Brain microvascular endothelial cell (primary cell): ENCODE measurements around the gene ANXA6.

Source experiments
- DNase-seq: peaks from one replicate; pipeline ENCODE4 v3.0.0-alpha.2; 2020
- H3K27ac ChIP-seq: fragments of 250-450 bp; sonication (Bioruptor Pico); 2 replicates; pipeline ENCODE4 v1.5.1; 2020; ENCODE audit warnings: mild to moderate bottlenecking, moderate library complexity
- H3K27me3 ChIP-seq: fragments of 250-450 bp; sonication (Bioruptor Pico); replicated peaks from 2 replicates; pipeline ENCODE4 v1.5.1; 2020; ENCODE audit warnings: mild to moderate bottlenecking
- H3K36me3 ChIP-seq: fragments of 250-450 bp; sonication (Bioruptor Pico); replicated peaks from 2 replicates; pipeline ENCODE4 v1.5.1; 2020; ENCODE audit warnings: mild to moderate bottlenecking
- H3K4me3 ChIP-seq: 2 replicates; pipeline ENCODE4 v1.5.1; 2011; ENCODE audit warnings: low read depth, mild to moderate bottlenecking, control low read depth, low read length, moderate library complexity
- in situ Hi-C: cut with HindIII; loops from 2 replicates; pipeline ENCODE4 v1.10.0; 2017; ENCODE audit warnings: low sequenced_read_pairs, low pct_ligation_motif_present
- TF ChIP-seq, protein P1 (sequence below): IDR thresholded peaks from 2 replicates; pipeline ENCODE4 v1.5.1; 2011; ENCODE audit warnings: low read depth, mild to moderate bottlenecking, moderate library complexity, low read length, control low read depth, inconsistent platforms; ENCODE audit errors: missing control alignments

The ANXA6 gene

DNA sequence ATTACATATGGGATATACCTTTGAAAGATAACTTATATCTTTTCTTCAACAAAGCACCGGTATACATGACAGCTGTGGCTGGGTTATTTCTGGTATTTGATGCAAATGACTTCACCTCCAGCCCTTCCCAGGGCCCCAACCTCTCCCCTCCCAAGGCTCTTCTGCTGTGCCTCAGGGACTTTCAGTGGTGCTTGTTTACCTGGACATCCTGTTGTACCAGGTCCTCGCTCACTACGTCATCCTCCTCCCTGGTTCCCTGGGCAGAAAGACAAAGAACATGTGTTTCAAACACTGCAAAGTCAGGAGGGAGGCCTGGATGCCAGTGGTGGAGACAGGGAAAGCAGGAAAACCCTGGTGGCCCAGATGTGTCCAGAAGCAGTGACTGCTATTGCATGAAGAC is 23.4 kb downstream of the ANXA6 start:
- Histone ChIP-seq H3K27me3 (no peaks in the 10 kb centered on the region), H3K27ac (no peak overlapping the region), H3K36me3 (peaks cover 98% of the 10 kb centered on the region), H3K4me3 (no peak overlapping the region)
- no peak for DNase-seq
- in situ Hi-C loops = no loop called here
- TF ChIP-seq, protein P1, sequence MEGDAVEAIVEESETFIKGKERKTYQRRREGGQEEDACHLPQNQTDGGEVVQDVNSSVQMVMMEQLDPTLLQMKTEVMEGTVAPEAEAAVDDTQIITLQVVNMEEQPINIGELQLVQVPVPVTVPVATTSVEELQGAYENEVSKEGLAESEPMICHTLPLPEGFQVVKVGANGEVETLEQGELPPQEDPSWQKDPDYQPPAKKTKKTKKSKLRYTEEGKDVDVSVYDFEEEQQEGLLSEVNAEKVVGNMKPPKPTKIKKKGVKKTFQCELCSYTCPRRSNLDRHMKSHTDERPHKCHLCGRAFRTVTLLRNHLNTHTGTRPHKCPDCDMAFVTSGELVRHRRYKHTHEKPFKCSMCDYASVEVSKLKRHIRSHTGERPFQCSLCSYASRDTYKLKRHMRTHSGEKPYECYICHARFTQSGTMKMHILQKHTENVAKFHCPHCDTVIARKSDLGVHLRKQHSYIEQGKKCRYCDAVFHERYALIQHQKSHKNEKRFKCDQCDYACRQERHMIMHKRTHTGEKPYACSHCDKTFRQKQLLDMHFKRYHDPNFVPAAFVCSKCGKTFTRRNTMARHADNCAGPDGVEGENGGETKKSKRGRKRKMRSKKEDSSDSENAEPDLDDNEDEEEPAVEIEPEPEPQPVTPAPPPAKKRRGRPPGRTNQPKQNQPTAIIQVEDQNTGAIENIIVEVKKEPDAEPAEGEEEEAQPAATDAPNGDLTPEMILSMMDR = no peak

DNA sequence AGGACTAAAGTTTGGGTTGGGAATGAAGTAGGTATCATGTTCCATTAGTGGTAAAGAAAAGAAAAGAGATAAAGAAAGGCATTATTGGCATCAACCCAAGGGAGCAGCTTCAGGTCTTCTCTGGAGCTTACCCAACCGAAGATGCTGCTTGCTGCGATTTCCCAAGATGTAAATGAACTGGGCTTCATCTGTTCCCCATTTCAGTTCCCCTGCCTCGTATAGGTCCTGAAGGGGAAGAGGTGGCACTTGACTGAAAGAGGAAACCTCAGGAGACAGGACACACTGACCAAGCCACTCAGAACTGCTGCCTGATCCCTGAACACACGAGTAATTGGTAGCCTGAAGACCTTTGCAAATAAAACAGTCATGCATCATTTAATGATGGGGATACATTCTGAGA is 24.6 kb downstream of the ANXA6 start:
- in situ Hi-C loops = no loop called here
- peaks cover 97% of the 10 kb centered on the region for H3K36me3 ChIP-seq
- TF ChIP-seq, protein P1 = no peak
- DNase-seq = no peak
- no peaks in the 10 kb centered on the region for H3K27me3 ChIP-seq
- no peak overlapping the region for H3K27ac ChIP-seq
- no peak overlapping the region for H3K4me3 ChIP-seq

DNA sequence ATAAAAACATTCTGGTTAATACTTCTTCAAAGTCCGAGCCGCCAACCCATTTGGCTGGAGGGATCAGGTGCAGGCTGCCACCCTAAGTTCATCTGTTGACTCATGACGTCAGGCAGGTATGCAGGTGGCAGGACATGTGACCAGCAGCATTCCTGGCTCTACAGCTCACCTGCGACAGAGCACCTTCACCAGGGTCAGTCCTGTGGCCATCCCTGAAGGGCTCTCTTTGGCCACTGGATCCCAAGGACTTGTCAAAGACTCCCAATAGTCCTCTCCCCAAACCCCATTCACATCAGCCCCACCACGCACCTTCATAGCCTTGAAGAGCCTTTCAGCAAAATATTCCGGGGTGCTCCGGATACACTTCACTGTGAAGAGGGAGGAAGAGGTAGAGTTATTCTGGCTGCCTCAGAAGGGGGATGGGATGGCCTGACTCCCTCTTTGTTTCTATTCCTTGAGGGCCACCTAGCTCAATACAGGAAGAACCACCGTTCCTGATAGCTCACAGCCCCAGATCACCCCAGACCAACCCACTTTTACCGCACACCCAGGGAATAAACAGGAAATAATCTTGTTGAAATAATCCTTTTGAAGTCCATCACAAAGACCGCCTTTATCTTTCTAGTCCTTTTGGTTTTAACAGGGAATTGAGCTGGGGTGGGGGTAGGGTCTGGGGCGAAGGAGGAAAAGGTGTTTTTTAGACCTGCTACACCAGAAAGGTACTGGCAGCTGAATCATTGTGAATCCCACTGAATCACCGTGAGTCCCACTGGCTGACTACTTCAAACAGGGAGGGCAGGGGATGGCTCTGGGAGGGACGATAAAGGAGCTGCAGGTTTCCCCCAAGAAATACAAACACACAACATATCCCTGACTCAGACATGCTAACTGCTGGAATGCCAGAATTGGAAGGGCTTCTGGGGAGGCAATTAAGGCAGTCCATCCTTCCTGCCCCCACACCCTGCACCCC is 26.4 kb downstream of the ANXA6 start:
- H3K27ac ChIP-seq = no peak overlapping the region
- peaks cover 94% of the 10 kb centered on the region for H3K36me3 ChIP-seq
- H3K4me3 ChIP-seq = no peak overlapping the region
- DNase-seq = no peak
- no peaks in the 10 kb centered on the region for H3K27me3 ChIP-seq
- in situ Hi-C loops = no loop called here
- TF ChIP-seq, protein P1 = no peak

DNA sequence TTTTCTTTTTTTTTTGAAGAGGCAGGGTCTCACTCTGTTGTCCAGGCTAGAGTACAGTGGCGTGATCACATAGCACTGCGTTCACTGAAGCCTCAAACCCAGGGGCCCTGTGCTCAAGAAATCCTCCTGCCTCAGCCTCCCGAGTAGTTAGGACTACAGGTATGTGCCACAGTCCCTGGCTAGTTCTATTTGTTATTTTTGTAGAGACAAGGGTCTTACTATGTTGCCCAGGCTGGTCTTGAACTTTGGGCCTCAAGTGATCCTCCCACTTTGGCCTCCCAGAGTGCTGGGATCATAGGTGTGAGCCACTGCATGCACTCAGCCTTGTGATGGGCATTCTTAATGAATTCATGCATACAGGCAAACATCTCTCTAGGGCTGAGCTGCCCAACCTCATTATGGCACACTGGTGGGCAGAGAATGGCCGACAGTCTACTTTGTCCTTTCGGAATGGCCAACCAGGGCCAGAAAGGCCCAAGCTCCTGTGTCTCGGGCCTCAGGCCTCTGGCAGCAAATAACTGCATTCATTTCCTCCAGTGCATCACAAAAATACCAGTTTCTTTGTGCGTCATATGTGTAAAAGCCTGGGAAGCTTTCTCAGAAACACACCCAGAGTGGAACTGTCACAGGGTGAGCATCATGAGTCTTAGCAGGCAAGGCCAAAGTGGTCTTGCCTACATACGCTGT is 27.2 kb downstream of the ANXA6 start:
- no peak for DNase-seq
- H3K4me3 ChIP-seq = no peak overlapping the region
- H3K27ac ChIP-seq = no peak overlapping the region
- in situ Hi-C loops = no loop called here
- TF ChIP-seq, protein P1 = no peak
- H3K27me3 ChIP-seq = no peaks in the 10 kb centered on the region
- peaks cover 94% of the 10 kb centered on the region for H3K36me3 ChIP-seq

DNA sequence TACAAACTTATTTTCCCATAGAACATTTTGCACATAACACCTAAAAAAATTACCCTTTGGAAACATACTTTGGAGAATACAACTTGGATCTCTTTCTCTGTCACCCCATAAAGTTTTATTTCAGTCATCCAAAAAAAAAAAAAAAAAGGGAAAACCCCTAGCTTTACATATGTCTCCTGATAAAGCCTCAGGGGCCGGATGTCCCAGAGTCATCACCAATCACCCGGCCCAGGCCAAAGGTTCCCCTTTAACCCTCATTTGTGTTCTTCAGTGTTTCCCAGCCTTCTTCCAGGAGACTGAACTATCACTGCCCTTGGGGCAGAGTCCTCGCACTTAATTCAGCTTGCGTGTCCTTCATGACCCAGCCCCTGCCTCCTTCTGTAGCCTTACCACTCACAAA is 28.8 kb downstream of the ANXA6 start:
- in situ Hi-C loops = no loop called here
- TF ChIP-seq, protein P1 = no peak
- H3K36me3 ChIP-seq = peaks cover 92% of the 10 kb centered on the region
- H3K27ac ChIP-seq = no peak overlapping the region
- no peak overlapping the region for H3K4me3 ChIP-seq
- H3K27me3 ChIP-seq = no peaks in the 10 kb centered on the region
- no peak for DNase-seq
